ENCODE results near the gene CDC5L. TPM values are rescaled to one million over a fixed set of nuclear protein-coding genes. Genes with fewer than 3 reads are reported as not detected.

The CDC5L gene
- total and polyA plus RNA-seq, 2 experiments from 2014 or later, result 27.0 to 32.5 TPM

- TF ChIP-seq ETS1 (IDR thresholded peaks at IDR 0.05), result no peak
- no peak for TF ChIP-seq ZNF114 (CRISPR knock-in tag; IDR thresholded peaks at IDR 0.05)
- no peak for TF ChIP-seq EZH2 (IDR thresholded peaks at IDR 0.05; ENCODE audit: low read depth, unreplicated experiment)
- TF ChIP-seq, protein P1, sequence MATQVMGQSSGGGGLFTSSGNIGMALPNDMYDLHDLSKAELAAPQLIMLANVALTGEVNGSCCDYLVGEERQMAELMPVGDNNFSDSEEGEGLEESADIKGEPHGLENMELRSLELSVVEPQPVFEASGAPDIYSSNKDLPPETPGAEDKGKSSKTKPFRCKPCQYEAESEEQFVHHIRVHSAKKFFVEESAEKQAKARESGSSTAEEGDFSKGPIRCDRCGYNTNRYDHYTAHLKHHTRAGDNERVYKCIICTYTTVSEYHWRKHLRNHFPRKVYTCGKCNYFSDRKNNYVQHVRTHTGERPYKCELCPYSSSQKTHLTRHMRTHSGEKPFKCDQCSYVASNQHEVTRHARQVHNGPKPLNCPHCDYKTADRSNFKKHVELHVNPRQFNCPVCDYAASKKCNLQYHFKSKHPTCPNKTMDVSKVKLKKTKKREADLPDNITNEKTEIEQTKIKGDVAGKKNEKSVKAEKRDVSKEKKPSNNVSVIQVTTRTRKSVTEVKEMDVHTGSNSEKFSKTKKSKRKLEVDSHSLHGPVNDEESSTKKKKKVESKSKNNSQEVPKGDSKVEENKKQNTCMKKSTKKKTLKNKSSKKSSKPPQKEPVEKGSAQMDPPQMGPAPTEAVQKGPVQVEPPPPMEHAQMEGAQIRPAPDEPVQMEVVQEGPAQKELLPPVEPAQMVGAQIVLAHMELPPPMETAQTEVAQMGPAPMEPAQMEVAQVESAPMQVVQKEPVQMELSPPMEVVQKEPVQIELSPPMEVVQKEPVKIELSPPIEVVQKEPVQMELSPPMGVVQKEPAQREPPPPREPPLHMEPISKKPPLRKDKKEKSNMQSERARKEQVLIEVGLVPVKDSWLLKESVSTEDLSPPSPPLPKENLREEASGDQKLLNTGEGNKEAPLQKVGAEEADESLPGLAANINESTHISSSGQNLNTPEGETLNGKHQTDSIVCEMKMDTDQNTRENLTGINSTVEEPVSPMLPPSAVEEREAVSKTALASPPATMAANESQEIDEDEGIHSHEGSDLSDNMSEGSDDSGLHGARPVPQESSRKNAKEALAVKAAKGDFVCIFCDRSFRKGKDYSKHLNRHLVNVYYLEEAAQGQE (IDR thresholded peaks at IDR 0.05; ENCODE audit: unreplicated experiment), result no peak
- no peak for TF ChIP-seq POLR2AphosphoS5 (IDR thresholded peaks at IDR 0.05; ENCODE audit: low read depth)
- TF ChIP-seq, protein P2, sequence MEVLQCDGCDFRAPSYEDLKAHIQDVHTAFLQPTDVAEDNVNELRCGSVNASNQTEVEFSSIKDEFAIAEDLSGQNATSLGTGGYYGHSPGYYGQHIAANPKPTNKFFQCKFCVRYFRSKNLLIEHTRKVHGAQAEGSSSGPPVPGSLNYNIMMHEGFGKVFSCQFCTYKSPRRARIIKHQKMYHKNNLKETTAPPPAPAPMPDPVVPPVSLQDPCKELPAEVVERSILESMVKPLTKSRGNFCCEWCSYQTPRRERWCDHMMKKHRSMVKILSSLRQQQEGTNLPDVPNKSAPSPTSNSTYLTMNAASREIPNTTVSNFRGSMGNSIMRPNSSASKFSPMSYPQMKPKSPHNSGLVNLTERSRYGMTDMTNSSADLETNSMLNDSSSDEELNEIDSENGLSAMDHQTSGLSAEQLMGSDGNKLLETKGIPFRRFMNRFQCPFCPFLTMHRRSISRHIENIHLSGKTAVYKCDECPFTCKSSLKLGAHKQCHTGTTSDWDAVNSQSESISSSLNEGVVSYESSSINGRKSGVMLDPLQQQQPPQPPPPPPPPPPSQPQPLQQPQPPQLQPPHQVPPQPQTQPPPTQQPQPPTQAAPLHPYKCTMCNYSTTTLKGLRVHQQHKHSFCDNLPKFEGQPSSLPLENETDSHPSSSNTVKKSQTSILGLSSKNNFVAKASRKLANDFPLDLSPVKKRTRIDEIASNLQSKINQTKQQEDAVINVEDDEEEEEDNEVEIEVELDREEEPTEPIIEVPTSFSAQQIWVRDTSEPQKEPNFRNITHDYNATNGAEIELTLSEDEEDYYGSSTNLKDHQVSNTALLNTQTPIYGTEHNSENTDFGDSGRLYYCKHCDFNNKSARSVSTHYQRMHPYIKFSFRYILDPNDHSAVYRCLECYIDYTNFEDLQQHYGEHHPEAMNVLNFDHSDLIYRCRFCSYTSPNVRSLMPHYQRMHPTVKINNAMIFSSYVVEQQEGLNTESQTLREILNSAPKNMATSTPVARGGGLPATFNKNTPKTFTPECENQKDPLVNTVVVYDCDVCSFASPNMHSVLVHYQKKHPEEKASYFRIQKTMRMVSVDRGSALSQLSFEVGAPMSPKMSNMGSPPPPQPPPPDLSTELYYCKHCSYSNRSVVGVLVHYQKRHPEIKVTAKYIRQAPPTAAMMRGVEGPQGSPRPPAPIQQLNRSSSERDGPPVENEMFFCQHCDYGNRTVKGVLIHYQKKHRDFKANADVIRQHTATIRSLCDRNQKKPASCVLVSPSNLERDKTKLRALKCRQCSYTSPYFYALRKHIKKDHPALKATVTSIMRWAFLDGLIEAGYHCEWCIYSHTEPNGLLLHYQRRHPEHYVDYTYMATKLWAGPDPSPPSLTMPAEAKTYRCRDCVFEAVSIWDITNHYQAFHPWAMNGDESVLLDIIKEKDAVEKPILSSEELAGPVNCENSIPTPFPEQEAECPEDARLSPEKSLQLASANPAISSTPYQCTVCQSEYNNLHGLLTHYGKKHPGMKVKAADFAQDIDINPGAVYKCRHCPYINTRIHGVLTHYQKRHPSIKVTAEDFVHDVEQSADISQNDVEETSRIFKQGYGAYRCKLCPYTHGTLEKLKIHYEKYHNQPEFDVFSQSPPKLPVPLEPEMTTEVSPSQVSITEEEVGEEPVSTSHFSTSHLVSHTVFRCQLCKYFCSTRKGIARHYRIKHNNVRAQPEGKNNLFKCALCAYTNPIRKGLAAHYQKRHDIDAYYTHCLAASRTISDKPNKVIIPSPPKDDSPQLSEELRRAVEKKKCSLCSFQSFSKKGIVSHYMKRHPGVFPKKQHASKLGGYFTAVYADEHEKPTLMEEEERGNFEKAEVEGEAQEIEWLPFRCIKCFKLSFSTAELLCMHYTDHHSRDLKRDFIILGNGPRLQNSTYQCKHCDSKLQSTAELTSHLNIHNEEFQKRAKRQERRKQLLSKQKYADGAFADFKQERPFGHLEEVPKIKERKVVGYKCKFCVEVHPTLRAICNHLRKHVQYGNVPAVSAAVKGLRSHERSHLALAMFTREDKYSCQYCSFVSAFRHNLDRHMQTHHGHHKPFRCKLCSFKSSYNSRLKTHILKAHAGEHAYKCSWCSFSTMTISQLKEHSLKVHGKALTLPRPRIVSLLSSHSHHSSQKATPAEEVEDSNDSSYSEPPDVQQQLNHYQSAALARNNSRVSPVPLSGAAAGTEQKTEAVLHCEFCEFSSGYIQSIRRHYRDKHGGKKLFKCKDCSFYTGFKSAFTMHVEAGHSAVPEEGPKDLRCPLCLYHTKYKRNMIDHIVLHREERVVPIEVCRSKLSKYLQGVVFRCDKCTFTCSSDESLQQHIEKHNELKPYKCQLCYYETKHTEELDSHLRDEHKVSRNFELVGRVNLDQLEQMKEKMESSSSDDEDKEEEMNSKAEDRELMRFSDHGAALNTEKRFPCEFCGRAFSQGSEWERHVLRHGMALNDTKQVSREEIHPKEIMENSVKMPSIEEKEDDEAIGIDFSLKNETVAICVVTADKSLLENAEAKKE (CRISPR knock-in tag; IDR thresholded peaks at IDR 0.05), result no peak
- TF ChIP-seq EZH2phosphoT487 (IDR thresholded peaks at IDR 0.05; ENCODE audit: unreplicated experiment), result no peak
- TF ChIP-seq ZNF331 (CRISPR knock-in tag; IDR thresholded peaks at IDR 0.05; ENCODE audit: low read depth), result no peak
- TF ChIP-seq NANOG (IDR thresholded peaks at IDR 0.05; ENCODE audit: borderline replicate concordance), result no peak
- no peak for TF ChIP-seq STAT1 (IDR thresholded peaks at IDR 0.05; ENCODE audit: unreplicated experiment)
- TF ChIP-seq, protein P3, sequence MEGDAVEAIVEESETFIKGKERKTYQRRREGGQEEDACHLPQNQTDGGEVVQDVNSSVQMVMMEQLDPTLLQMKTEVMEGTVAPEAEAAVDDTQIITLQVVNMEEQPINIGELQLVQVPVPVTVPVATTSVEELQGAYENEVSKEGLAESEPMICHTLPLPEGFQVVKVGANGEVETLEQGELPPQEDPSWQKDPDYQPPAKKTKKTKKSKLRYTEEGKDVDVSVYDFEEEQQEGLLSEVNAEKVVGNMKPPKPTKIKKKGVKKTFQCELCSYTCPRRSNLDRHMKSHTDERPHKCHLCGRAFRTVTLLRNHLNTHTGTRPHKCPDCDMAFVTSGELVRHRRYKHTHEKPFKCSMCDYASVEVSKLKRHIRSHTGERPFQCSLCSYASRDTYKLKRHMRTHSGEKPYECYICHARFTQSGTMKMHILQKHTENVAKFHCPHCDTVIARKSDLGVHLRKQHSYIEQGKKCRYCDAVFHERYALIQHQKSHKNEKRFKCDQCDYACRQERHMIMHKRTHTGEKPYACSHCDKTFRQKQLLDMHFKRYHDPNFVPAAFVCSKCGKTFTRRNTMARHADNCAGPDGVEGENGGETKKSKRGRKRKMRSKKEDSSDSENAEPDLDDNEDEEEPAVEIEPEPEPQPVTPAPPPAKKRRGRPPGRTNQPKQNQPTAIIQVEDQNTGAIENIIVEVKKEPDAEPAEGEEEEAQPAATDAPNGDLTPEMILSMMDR (conservative IDR thresholded peaks at IDR 0.05; ENCODE audit: low read depth in 2 of 2), result no peak
- TF ChIP-seq CREB1 (CRISPR knock-in tag; IDR thresholded peaks at IDR 0.05; ENCODE audit: low read depth), result no peak
- no peak for TF ChIP-seq JUNB (IDR thresholded peaks at IDR 0.05; ENCODE audit: unreplicated experiment)
- H4K20me1 ChIP-seq (replicated peaks; ENCODE audit: insufficient read depth), result no peaks in the 10 kb centered on the region
- no peak overlapping the region for H3K27ac Mint-ChIP-seq
Measured at GRCh38 chr6:44487002-44487401, 99.5 kb downstream of the CDC5L start.

More at GRCh38 chr6:44487002-44487401, 99.5 kb downstream of the CDC5L start:
- no peak for DNase-seq (ENCODE audit: low spot score)
- Histone ChIP-seq H3K4me1 (ENCODE audit: insufficient read depth) (peaks cover 6% of the 10 kb centered on the region; the same call in 1 of the 2 replicates), H3K4me2 (no peak overlapping the region), H3K36me3 (ENCODE audit: insufficient read depth) (no peaks in the 10 kb centered on the region), H3K79me2 (replicated peaks; ENCODE audit: insufficient read depth) (no peaks in the 10 kb centered on the region), H3K27ac (ENCODE audit: low read depth) (no peak overlapping the region), H3F3A (replicated peaks; ENCODE audit: low read depth) (no peaks in the 10 kb centered on the region), H2AFZ (no peak overlapping the region), H3K27me3 (ENCODE audit: insufficient read depth) (no peaks in the 10 kb centered on the region), H3K9me2 (ENCODE audit: insufficient read depth) (peaks cover 11% of the 10 kb centered on the region; the same call in 1 of the 2 replicates), H3K4me3 (no peak overlapping the region)
- no peak for ATAC-seq
- Mint-ChIP-seq H3K9me3 (no peaks in the 10 kb centered on the region), H3K36me3 (ENCODE audit: low read depth) (no peaks in the 10 kb centered on the region), H3K4me3 (no peak overlapping the region), H3K4me1 (peaks cover 20% of the 10 kb centered on the region), H3K27me3 (ENCODE audit: insufficient read depth, low read depth, poor library complexity) (peaks cover 1% of the 10 kb centered on the region)

Data from GM23338 (cell line).